Measurements from ENCODE around the gene MSLN. TPM values are rescaled to one million over a fixed set of nuclear protein-coding genes. Genes with fewer than 3 reads are reported as not detected.

The MSLN gene
- total RNA-seq, 2 donors from 2014 or later: 44.8 to 94.6 TPM

- no peak overlapping the region for H3K4me3 ChIP-seq
- H3K4me1 ChIP-seq: peaks cover 0 to 12% of the 10 kb centered on the region in 2 donors
- no peak for DNase-seq (ENCODE audit: low spot score)
- H3K9me3 ChIP-seq: no peaks in the 10 kb centered on the region
- no peak overlapping the region for H3K27ac ChIP-seq
- H3K36me3 ChIP-seq: no peaks in the 10 kb centered on the region
- no peaks in the 10 kb centered on the region for H3K27me3 ChIP-seq
- TF ChIP-seq, protein P1, sequence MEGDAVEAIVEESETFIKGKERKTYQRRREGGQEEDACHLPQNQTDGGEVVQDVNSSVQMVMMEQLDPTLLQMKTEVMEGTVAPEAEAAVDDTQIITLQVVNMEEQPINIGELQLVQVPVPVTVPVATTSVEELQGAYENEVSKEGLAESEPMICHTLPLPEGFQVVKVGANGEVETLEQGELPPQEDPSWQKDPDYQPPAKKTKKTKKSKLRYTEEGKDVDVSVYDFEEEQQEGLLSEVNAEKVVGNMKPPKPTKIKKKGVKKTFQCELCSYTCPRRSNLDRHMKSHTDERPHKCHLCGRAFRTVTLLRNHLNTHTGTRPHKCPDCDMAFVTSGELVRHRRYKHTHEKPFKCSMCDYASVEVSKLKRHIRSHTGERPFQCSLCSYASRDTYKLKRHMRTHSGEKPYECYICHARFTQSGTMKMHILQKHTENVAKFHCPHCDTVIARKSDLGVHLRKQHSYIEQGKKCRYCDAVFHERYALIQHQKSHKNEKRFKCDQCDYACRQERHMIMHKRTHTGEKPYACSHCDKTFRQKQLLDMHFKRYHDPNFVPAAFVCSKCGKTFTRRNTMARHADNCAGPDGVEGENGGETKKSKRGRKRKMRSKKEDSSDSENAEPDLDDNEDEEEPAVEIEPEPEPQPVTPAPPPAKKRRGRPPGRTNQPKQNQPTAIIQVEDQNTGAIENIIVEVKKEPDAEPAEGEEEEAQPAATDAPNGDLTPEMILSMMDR (IDR thresholded peaks at IDR 0.05): no peak
These were observed 31.9 kb downstream of the MSLN start for GRCh38 chr16:792221-792995.

DNA sequence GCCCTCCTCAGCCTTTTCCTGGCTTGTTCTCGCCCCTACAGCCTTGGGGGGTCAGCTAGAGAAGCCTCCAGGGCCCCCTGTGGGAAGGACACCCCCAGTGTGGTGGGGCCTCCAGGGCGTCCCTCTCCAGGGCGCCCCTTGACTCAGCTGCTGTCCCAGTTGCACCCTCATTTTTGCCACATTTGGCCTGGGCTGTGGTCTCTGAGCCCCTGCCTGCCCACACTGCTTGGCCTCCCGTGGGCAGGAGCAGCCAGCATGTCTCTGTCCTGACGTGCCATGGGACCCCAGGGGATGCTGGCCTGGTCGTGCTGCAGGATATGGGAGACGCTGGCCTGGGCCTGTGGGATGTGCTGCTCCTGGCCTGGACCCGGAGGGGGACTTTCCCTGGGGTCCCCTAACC, 32.9 kb downstream of the MSLN start:
- Histone ChIP-seq H3K9me3 (no peaks in the 10 kb centered on the region), H3K4me1 (peaks cover 0 to 7% of the 10 kb centered on the region in 2 donors), H3K36me3 (no peaks in the 10 kb centered on the region), H3K27me3 (no peaks in the 10 kb centered on the region), H3K4me3 (no peak overlapping the region), H3K27ac (no peak overlapping the region)
- DNase-seq (ENCODE audit: low spot score): no peak
- TF ChIP-seq, protein P1 (IDR thresholded peaks at IDR 0.05): no peak

DNA sequence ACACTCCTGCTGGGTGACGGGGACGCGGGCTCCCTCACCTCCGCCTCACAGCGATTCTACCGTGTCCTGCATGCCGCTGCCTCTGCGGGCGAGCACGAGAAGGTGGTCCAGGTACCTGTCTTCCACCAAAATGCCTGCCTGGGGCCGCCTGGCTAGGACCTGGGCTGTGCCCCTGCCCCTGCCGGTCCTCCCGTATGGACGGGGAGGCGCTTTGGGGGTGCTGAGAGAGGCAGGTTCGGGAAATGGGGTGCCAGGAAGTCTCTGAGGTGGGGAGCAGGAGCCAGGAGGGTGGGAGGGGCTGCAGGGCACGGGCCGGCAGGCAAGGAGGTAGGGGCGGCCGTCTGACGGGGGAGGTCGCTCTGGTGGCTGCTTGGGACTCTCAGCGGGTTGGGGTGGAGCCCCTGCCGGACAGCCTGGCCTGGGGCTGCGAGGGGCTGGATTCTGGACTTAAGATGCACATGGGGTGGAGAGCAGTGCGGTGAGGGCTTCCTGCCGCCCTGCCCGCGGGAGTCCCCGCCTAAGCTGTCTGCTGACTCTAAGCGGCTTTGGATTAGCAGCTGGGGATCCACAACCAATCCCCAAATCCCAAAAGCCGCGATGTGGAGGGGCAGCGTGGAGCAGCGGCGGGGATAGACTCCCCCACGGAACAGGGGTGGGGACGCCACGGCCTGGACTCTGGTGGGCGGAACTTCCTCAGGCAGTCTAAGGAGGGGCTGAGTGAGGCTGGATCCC, 33.7 kb downstream of the MSLN start:
- H3K36me3 ChIP-seq: no peaks in the 10 kb centered on the region
- H3K27ac ChIP-seq: no peak overlapping the region
- H3K4me1 ChIP-seq: peaks cover 0 to under 1% of the 10 kb centered on the region in 2 donors
- TF ChIP-seq, protein P1 (IDR thresholded peaks at IDR 0.05): no peak
- no peaks in the 10 kb centered on the region for H3K27me3 ChIP-seq
- no peak overlapping the region for H3K4me3 ChIP-seq
- DNase-seq (ENCODE audit: low spot score): no peak
- no peaks in the 10 kb centered on the region for H3K9me3 ChIP-seq

DNA sequence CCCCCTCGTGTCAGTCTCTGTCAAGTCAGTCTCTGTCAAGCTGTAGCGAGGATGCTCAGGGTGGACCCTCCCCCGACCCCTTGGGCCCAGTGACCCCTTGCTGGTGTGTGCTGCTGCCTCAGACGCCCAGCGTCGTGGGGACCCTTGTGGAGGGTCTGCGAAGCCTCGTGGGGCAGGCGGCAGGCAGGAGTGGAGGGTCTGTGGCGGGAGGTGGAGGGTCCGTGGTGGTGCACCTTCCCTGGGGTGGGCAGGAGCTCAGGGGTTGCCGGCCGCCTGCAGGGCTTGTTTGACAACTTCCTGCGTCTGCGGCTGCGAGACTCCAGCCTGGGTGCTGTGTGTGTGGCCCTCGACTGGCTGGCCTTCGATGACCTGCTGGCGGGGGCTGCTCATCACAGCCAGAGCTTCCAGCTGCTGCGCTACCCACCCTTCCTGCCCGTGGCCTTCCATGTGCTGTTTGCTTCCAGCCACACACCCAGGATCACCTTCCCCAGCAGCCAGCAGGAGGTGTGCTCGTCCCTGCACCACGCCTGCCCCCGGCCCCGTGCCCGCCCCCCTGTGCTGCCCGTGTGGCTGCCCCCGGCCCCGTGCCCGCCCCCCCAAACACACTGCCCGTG, 34.4 kb downstream of the MSLN start:
- TF ChIP-seq, protein P1 (IDR thresholded peaks at IDR 0.05): no peak
- Histone ChIP-seq H3K4me1 (no peaks in the 10 kb centered on the region), H3K27ac (no peak overlapping the region), H3K36me3 (no peaks in the 10 kb centered on the region), H3K9me3 (no peaks in the 10 kb centered on the region), H3K4me3 (no peak overlapping the region), H3K27me3 (peaks cover 4% of the 10 kb centered on the region in 2 donors)
- no peak for DNase-seq (ENCODE audit: low spot score)

- no peaks in the 10 kb centered on the region for H3K9me3 ChIP-seq
- no peaks in the 10 kb centered on the region for H3K4me1 ChIP-seq
- no peak overlapping the region for H3K4me3 ChIP-seq
- no peaks in the 10 kb centered on the region for H3K36me3 ChIP-seq
- DNase-seq (ENCODE audit: low spot score): no peak
- H3K27me3 ChIP-seq: peaks cover 4 to 11% of the 10 kb centered on the region in 2 donors
- TF ChIP-seq, protein P1 (IDR thresholded peaks at IDR 0.05): no peak
- no peak overlapping the region for H3K27ac ChIP-seq
These were observed 35.2 kb downstream of the MSLN start for GRCh38 chr16:795580-796229.
